GM19351 (cell line): ENCODE data around the gene KCNJ15.

Experiments used
- ATAC-seq: cut with Tn5 transposase; IDR thresholded peaks from one replicate; pipeline ENCODE4 v1.9.1; 2021; ENCODE audit warnings: mild to moderate bottlenecking, moderate library complexity; ENCODE audit not compliant: unreplicated experiment

The KCNJ15 gene

DNA sequence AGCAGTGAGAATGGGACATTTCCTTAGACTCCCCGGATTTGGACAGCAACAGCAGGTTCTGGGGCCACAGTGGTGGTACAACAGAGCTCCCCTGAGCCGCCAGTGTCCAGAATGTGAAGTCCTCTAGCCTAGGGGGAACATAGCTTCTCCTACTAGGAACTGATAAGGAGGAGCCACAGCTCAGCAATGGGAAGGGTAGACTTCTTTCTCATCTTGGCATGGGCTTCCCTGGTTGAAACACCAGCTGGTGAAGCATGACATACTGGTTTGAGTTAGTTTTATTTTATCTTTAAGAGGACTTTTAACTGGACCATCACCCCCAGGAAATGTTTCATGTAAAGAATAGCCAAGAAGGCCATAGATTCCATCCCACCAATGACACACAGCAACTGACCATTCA, 68.4 kb downstream of the KCNJ15 start:
- no peak for ATAC-seq

DNA sequence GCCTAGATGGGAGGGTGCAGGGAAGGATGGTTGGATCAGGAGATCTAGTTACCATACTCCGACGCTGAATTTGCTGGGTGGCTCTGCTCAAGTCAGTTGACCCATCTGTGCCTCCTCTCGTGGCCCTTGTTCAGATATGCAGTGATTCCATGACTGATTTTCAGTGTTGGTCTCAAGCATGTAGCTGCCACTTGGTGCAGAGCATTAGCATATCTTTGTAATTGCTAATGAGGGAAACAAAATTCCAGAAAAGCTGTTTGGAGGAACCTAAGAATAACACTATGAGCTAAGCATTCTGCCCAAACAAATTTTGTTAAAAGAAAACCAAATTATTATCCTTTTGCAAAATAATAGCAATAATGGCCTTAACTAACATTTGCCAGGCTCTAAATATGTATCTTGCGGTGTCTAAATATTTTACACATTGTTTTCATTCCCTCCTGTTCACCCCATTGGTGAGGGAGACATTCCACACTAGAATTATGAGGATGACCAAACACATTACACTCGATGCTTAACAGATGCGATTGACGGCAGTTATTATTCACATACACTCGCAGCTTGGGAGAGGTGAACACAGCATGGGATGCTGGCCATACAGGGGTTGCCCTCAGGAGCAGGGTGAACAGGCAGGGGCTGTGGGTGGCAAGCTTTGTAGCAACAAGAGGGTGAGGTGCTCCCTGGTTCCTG, 69.1 kb downstream of the KCNJ15 start:
- no peak for ATAC-seq

DNA sequence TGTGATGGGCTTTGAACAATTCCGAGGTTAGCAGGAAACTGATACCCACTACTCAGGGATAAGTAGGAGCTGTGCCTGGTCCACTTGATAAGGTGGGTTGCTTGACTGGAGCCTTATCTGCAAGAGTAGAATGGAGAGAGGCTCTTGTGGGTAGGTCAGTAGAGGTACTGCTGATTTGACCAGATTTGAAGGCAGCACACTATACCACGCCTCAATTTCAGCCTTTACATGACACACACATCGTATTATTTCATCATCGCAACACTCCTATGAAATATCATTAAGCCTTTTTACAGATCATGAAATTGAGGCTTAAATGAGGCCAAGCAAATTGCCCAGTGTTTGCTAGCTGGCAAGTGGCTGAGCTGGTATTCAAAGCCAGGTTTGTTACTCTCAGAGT, 69.6 kb downstream of the KCNJ15 start:
- ATAC-seq: no peak

DNA sequence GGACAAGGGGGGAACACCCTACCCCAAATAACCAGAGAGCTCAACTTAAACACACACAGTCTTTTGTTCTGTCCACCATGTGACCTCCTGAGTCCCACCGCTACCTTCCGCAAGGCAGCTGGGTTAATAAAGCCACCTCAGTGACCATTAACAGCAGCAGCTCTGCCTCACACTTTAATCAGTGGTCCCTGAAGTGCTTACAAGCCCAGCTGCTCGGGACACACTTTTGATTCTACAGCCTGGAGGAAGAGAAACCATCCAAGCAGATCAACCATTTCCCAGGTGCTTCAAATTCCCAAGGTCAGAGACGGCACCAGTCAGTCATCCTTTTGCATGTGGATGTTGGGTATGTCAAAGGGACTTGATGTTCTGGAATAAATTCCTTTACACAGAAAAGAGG, 70.1 kb downstream of the KCNJ15 start:
- ATAC-seq: no peak

DNA sequence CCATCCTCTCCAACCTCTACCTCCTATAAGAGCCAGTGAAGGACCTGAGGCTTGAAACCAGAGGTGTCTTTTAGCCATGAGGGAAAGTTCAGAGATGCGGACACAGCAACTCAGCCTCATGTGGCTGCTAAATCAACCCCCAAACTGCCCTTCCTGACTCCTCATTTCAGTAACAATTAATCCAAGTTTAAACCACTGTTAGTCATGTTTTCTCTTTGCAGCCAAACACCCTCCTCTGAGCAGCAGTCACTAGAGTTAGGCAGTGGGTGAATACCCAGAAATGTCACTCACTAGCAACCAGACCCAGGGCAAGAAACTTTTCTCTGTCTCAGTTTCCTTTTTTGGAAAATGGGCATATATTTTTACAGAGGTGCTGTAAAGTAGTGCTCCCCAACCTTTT, 71.2 kb downstream of the KCNJ15 start:
- ATAC-seq: no peak

DNA sequence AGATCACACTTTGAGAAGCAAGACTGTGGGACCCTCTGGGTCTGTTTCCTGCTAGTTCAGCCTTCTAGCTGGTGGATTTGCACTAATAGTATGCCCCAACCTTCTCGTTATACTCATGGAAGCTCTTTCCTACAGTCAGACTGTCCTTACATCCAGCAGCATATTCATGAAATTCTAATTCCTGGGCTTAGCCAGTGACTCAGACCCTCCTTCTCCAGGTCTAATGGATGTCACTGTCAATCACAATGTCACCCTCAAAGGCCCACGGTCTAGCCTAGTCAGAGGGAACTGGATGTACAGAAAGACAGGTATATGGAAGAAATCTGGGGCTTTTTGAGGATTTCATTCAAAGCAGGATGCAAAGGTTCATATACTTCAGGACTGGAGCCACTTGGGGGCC, 72.4 kb downstream of the KCNJ15 start:
- no peak for ATAC-seq

DNA sequence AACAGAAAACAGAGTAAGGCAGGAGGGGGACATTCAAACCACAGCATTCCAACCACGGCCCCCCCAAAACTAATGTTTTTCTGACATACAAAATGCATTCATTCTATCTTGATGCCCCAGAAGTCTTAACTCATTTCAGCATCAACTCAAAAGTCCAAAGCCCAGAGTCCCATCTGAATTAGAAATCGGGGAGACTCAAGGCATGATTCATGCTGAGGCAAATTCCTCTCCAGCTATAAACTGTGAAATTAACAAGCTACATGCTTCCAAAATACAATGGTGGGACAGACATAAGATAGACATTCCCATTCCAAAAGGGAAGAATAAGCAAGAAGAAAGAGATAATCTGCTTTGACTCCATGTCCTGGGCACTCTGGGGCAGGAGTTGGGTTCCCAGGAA, 73.9 kb downstream of the KCNJ15 start:
- ATAC-seq: no peak

DNA sequence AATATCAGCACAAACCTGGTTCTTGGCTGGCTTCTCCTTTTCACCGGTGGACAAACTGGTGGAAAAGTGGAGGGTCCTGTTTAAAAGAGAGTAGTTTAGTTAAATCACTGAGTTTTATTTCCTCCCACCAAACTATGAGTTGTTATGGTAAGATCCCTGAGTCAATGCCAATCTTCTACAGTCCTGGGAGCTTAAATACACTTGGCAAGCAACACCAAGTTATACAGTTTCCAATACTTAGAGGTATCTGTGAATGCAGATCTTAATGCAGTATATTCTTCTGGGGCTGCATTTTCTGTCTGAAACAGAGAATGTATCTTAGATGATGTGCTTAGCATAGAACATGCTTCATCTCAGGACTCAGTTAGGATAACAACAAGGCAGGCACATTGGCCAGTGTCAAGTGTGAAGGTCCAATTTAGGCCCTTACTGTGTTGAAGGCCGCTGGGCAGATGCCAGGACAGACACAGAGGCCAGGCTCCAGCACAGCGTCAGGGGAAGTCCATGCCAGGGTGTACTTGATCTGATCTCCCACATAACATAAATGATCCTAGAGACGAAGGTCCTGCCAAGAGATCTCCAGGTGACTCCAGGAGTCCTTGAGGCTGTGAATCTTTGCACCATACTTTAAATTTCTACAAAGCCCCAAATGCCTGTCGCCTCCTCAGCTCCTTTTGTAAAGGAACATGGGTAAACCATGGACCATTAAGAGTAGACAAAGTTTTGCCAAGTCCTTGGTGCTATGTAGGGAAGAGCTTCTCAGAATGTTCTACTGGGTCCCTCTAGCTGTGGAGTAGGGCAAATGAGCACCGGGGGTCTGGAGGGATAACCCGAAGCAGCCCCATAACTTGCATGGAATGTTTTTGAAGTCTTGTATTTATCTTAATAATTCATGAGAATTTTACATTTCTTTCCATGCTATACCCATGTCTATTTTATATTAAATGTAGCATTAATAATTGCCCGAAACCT, 76.8 kb downstream of the KCNJ15 start:
- no peak for ATAC-seq

DNA sequence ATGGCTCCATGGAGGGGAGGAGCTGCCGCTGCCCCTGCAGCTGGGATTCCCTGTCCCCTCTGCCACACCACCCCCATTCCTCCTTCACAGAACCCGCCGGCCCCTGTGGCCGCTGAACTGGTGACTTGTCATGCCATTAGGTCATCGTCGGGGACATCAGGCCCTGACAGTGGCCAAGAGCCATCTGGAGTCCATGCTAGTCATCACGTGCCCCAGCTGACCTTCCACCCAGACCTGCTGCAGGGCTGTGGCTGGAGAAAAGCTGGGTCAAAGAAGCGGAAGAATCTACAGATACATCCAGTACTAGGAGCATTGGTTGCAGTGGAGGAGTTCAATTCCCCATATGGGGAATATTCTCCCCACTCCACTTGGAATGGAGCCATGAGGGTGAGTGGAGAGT, 78.1 kb downstream of the KCNJ15 start:
- no peak for ATAC-seq

DNA sequence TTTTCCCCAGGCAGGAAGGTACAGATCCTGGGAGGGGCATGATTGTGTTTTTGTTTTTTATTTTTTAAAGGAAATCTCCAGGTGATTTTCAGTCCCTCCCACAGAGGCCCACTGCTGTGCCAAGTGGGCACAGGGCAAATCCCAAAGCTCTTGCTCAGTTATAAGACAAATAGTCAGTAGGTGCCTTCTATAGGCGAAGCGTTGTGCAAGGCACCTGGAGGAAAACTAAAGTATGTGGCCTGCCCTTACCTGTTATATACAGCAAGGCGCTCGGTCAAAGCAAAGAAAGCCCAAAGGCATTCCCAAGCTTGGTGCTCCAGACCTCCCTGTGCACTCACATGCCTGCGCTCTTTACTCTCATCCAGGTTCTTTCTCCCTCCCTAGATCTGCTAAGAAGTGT, 81.0 kb downstream of the KCNJ15 start:
- ATAC-seq: no peak

DNA sequence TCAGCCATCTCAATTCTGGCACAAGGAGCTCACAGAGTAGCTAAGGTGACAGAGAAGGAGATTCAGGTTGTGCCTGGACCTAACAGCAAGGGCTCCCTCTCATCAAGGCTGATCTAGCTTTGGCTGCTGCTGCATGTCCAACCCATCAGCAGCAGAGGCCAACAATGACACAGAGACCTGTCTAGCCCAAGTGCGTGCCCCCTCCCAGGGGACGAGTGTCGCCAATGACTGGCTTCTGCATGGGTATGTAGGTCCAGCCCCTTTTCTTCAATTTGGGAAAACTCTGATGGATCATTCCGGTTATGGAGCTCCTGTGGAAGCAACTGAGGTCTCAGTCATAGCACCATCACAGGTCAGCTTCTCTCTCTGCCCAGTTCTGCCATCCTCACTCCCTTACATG, 83.3 kb downstream of the KCNJ15 start:
- ATAC-seq: no peak

DNA sequence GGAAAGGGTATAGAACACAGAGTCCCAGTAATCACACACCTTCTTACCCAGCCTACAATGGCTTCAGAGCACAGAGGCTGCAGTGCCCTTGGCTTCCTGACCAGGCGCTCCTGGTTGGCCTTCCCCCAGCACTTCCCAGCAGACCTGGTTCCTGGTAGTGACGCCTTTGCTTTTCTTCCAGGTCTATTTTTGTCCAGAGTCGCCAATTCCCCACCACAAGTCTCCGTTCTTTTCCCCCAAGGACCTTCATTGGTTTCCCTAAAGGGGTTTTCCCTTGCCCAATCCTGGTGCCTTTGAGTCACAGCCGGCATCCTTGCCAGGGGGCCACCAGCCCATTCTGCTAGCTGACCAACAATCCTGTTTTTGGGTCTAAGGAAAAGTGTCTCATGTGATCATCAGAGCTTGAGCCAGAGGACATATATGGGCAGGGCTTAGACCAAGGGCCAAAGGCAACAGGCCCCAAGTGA, 84.8 kb downstream of the KCNJ15 start:
- no peak for ATAC-seq

DNA sequence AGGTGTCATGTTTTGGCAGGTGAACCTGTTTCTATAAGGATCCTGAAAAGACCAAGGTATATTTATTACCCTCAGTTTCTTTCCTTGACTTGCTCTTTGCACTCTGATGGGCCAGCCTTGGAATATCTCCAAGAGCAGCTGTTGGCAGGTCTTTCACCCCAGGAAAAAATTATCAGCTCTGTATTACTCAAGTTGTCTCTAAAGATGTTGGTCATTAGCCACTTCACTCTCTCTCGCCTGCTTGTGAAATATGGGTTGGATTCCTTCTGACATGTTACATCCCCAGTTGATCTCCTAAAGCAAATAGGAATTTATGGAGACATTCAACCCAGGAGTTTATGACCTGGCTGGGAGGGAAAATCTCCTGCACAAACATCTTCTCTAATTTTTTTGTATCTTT, 85.9 kb downstream of the KCNJ15 start:
- ATAC-seq: no peak

DNA sequence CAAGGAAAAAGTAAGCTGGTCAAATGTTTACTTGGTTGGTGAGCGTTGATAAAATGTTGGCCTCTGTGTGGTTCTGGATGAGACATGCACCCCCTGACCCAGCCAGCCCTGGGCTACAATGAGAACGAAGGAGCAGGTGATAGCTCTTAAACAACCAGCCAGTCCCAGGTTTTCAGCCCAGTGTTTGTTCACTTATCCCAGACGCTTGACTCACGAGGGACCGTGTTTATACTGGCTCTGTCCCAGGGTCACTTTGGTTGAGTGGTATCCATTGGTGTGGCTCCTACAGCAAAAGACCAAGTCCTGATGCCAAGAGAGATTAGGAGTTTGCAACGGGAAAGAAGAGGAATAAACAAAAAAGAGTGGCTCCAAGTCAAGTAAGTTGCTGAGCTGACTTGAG, 86.9 kb downstream of the KCNJ15 start:
- ATAC-seq: no peak

DNA sequence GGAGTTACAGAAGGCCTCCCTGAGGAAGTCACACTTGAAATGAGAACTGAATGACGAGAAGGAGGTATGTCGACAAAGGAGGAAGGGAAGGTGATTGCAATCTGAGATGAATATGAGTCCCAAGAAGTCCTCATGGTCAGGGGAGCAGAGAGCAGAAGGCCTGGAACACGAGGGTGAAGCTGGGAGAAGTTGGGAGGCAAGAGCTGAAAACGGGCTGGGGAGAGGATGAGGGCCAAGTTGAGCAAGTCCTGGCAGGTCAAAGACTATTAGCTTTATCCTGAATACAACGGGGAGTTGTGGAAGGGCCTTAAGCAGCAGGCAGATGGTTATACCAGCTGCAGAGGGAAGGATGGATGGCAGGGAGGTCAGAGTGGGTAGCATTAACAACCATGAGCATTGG, 89.5 kb downstream of the KCNJ15 start:
- no peak for ATAC-seq

DNA sequence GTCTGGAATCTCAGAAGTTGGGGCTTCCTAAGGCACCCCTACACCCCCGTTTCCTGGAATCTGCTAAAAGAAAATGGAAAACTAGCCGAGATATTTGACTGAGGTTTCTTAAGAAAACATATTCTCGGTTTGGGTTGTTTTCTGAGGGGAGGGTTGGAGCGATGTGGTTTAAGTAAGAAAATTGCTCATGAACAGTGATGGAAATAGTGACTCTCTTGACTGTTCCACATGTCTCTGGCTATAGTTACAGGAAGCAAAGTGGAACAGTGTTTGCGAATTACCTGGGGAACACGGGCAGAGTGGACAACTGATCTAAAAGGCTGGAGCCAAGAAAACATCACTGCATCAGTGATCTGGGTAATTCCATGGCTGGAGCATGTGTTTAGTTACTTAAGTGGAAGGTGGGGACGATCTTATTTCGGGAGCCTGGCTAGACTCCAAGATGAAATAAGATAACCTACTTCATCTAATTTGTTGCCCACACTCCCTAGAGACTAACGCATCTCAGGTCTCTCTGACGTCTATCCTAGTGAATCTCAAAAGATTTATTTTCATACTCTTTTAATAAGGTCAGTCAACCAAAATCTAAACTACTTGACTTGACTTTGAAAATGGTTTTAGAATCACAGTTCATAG, 92.4 kb downstream of the KCNJ15 start:
- ATAC-seq: no peak

DNA sequence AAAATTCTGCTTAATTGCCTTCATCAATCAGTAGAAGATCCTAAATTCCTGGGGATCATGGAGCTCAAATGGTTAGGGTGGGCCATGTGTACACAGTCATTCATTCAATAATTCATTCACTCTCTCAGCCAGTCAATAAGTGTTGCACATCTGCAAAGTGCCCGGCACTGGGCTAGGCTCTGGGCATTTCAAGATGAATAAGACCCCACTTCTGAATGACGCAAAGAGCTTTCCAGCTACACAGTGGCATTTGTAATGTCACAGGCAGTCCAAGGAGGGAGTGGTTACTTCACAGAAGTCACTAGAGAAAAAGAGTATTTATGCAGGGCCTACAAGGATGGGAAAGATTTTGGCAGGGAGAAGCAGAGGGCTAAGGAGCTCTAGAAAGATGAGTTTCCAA, 93.2 kb downstream of the KCNJ15 start:
- no peak for ATAC-seq

DNA sequence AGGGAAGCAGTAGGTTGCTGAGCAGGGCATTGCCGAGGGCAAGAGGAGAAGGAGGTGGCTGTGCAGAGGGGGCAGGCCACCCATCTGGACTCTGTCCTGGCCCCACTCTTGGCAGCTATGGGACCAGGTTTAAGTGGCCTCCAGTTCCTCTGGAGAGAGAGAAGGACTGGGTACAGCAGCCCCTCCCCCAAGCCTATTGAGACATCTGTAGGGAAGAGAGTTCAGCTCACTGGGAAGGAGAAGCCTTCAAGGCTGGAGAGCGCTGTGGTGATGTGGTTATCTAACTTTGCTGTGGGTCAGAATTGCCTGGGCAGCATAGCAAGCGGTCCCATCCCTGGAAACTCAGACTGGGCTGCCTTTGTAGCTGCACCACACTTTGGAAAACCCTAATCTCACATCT, 93.9 kb downstream of the KCNJ15 start:
- ATAC-seq: no peak

DNA sequence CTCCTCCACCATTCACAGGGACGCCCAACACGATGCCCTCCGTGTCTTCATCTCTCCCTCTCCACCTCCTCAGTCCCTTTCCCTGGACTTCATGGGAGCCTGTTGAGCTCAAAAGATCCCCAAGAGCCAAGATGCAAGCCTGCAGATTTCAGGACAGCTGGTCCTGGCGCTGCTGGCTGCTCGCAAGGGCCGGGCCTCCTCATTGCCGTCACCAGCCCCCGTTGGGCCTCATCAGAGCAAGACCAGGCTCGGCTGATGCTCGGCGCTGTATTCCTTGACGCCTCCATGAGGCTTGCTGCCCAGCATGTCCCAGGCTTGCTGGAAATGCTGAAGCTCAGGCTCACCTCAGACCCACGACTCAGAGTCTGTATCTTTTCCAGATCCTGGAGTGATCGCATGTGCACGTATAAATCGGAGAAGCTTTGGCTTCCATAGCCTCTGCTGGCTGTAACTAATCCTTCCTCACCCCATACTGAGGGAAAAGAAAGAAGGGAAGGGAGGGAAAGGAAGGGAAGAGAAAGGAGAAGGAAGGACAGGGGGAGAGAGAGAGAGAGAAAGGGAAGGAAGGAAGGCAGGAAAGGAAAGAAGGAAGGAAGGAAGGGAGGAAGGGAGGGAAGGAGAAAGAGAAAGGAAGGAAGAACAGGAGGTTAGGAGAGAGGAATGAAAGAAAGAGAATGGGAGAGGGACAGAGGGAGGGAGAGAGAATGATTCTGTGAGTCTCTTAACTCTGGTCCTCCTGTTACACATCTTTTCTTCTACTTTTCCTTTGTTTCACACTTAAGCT, 94.6 kb downstream of the KCNJ15 start:
- no peak for ATAC-seq

DNA sequence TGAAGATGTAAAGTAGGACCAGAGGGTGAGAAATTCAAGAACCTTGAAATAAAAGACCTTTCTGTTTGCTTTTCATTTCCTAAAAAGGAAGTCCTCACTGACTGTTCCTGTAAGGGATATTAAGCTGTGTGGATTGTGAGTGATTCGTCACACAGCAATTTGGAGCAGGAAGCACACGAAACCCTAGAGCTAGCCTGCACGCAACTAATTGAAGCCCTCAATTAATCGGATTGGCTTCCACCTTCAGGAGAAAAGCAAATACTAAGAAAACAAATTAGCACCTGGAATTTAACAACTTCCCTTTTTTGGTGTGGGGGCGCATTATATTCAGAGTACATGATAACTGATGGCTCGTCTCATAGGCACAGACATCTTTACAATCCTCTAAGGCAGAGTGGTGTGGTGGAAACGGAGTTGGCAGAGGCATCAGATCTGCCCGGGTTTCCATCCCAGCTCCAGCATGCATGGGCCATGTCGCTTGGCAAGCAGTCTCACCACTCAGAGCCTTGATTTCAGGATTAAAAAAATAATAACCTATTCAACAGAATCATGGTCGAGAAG, 95.2 kb downstream of the KCNJ15 start:
- ATAC-seq: no peak
